Measurements from ENCODE around the gene GPC6.
A peak's percentile ranks its signal among the peaks of the same experiment; 100 is the strongest.

Gene GPC6

GRCh38 chr13:93771227-93771626 lies 544.6 kb downstream of the GPC6 start:
- H3K27ac ChIP-seq (replicated peaks; ENCODE audit: low read length) = peak overlapping the region; percentile 53

GRCh38 chr13:93771782-93772181 lies 545.2 kb downstream of the GPC6 start:
- no peak overlapping the region for H4K8ac ChIP-seq (ENCODE audit: low read depth, low read length)
- H3K36me3 ChIP-seq (replicated peaks in 1 of 2; ENCODE audit: control insufficient read depth in 2 of 2, insufficient read depth in 2 of 2, low read length in 2 of 2) = no peaks in the 10 kb centered on the region
- no peak overlapping the region for H3K4ac ChIP-seq (ENCODE audit: low read length)
- H2AK5ac ChIP-seq (ENCODE audit: low read depth, low read length) = no peak overlapping the region
- no peak overlapping the region for H2BK15ac ChIP-seq (ENCODE audit: low read length)
- no peak overlapping the region for H3K4me2 ChIP-seq (ENCODE audit: insufficient read depth, low read length, poor library complexity, severe bottlenecking)
- H3K23ac ChIP-seq (ENCODE audit: low read depth, low read length, poor library complexity) = no peak overlapping the region
- no CpG with 5 or more reads among the region's 1 CpG for WGBS, 2 donors (ENCODE audit: extremely low coverage in 2 of 2, insufficient read length in 2 of 2, insufficient replicate concordance in 1 of 2)
- H3K9me3 ChIP-seq (replicated peaks in 1 of 2; ENCODE audit: control insufficient read depth in 2 of 2, insufficient read depth in 1 of 2, low read depth in 1 of 2, low read length in 2 of 2) = no peaks in the 10 kb centered on the region
- H2BK5ac ChIP-seq (ENCODE audit: low read length) = no peak overlapping the region
- no peak overlapping the region for H3K9ac ChIP-seq (ENCODE audit: low read depth, low read length, poor library complexity)
- no peak overlapping the region for H2BK12ac ChIP-seq (ENCODE audit: low read length)
- H3K27me3 ChIP-seq (ENCODE audit: control insufficient read depth in 3 of 3, insufficient read depth in 3 of 3, low read depth in 1 of 3, low read length in 3 of 3) = no peaks in the 10 kb centered on the region
- H3K79me1 ChIP-seq (ENCODE audit: low read depth, low read length) = no peaks in the 10 kb centered on the region
- H4K91ac ChIP-seq (ENCODE audit: low read depth, low read length, poor library complexity) = no peak overlapping the region
- no peak for DNase-seq (ENCODE audit: low spot score)
- no peak overlapping the region for H3K4me3 ChIP-seq (ENCODE audit: low read length in 2 of 2)
- no peak overlapping the region for H2AFZ ChIP-seq (ENCODE audit: low read length)
- no peak overlapping the region for H3K27ac ChIP-seq (replicated peaks; ENCODE audit: low read length)
- no peak overlapping the region for H2BK120ac ChIP-seq (ENCODE audit: low read depth, low read length)
- H3K14ac ChIP-seq (ENCODE audit: low read length) = no peak overlapping the region
- no peak overlapping the region for H3K18ac ChIP-seq (ENCODE audit: low read length)
- H3K4me1 ChIP-seq (ENCODE audit: control insufficient read depth in 2 of 2, insufficient read depth in 1 of 2, low read depth in 1 of 2, low read length in 2 of 2) = peaks cover 2 to 13% of the 10 kb centered on the region in 2 donors

More at GRCh38 chr13:93771227-93771626, 544.6 kb downstream of the GPC6 start:
- Histone ChIP-seq H3K14ac (ENCODE audit: low read length) (no peak overlapping the region), H3K9ac (ENCODE audit: low read depth, low read length, poor library complexity) (no peak overlapping the region), H3K4me3 (ENCODE audit: low read length in 2 of 2) (no peak overlapping the region), H3K4me2 (ENCODE audit: insufficient read depth, low read length, poor library complexity, severe bottlenecking) (peak overlapping the region; percentile 41), H3K27me3 (ENCODE audit: control insufficient read depth in 3 of 3, insufficient read depth in 3 of 3, low read depth in 1 of 3, low read length in 3 of 3) (no peaks in the 10 kb centered on the region), H2AFZ (ENCODE audit: low read length) (no peak overlapping the region), H3K9me3 (replicated peaks in 1 of 2; ENCODE audit: control insufficient read depth in 2 of 2, insufficient read depth in 1 of 2, low read depth in 1 of 2, low read length in 2 of 2) (no peaks in the 10 kb centered on the region), H4K8ac (ENCODE audit: low read depth, low read length) (no peak overlapping the region), H2BK120ac (ENCODE audit: low read depth, low read length) (no peak overlapping the region), H3K4ac (ENCODE audit: low read length) (no peak overlapping the region), H3K23ac (ENCODE audit: low read depth, low read length, poor library complexity) (no peak overlapping the region), H3K79me1 (ENCODE audit: low read depth, low read length) (no peaks in the 10 kb centered on the region), H2BK12ac (ENCODE audit: low read length) (no peak overlapping the region), H2AK5ac (ENCODE audit: low read depth, low read length) (no peak overlapping the region), H3K36me3 (replicated peaks in 1 of 2; ENCODE audit: control insufficient read depth in 2 of 2, insufficient read depth in 2 of 2, low read length in 2 of 2) (no peaks in the 10 kb centered on the region), H2BK5ac (ENCODE audit: low read length) (no peak overlapping the region), H3K18ac (ENCODE audit: low read length) (no peak overlapping the region), H2BK15ac (ENCODE audit: low read length) (no peak overlapping the region), H3K4me1 (ENCODE audit: control insufficient read depth in 2 of 2, insufficient read depth in 1 of 2, low read depth in 1 of 2, low read length in 2 of 2) (peaks cover 2 to 11% of the 10 kb centered on the region in 2 donors), H4K91ac (ENCODE audit: low read depth, low read length, poor library complexity) (no peak overlapping the region)
- peak; percentile 67 for DNase-seq (ENCODE audit: low spot score)
- no CpG with 5 or more reads among the region's 8 CpGs for WGBS, 2 donors (ENCODE audit: extremely low coverage in 2 of 2, insufficient read length in 2 of 2, insufficient replicate concordance in 1 of 2)

- Histone ChIP-seq H3K36me3 (replicated peaks in 1 of 2; ENCODE audit: control insufficient read depth in 2 of 2, insufficient read depth in 2 of 2, low read length in 2 of 2) (no peaks in the 10 kb centered on the region), H2BK12ac (ENCODE audit: low read length) (no peak overlapping the region), H3K18ac (ENCODE audit: low read length) (no peak overlapping the region), H2AFZ (ENCODE audit: low read length) (no peak overlapping the region), H3K4me2 (ENCODE audit: insufficient read depth, low read length, poor library complexity, severe bottlenecking) (no peak overlapping the region), H3K79me1 (ENCODE audit: low read depth, low read length) (no peaks in the 10 kb centered on the region), H4K8ac (ENCODE audit: low read depth, low read length) (no peak overlapping the region), H3K4me3 (ENCODE audit: low read length in 2 of 2) (no peak overlapping the region), H3K14ac (ENCODE audit: low read length) (no peak overlapping the region), H3K23ac (ENCODE audit: low read depth, low read length, poor library complexity) (no peak overlapping the region), H3K9ac (ENCODE audit: low read depth, low read length, poor library complexity) (no peak overlapping the region), H4K91ac (ENCODE audit: low read depth, low read length, poor library complexity) (no peak overlapping the region), H2AK5ac (ENCODE audit: low read depth, low read length) (no peak overlapping the region), H3K9me3 (replicated peaks in 1 of 2; ENCODE audit: control insufficient read depth in 2 of 2, insufficient read depth in 1 of 2, low read depth in 1 of 2, low read length in 2 of 2) (no peaks in the 10 kb centered on the region), H2BK120ac (ENCODE audit: low read depth, low read length) (no peak overlapping the region), H3K27me3 (ENCODE audit: control insufficient read depth in 3 of 3, insufficient read depth in 3 of 3, low read depth in 1 of 3, low read length in 3 of 3) (no peaks in the 10 kb centered on the region), H2BK5ac (ENCODE audit: low read length) (no peak overlapping the region), H3K4ac (ENCODE audit: low read length) (no peak overlapping the region), H2BK15ac (ENCODE audit: low read length) (no peak overlapping the region), H3K27ac (replicated peaks; ENCODE audit: low read length) (no peak overlapping the region), H3K4me1 (ENCODE audit: control insufficient read depth in 2 of 2, insufficient read depth in 1 of 2, low read depth in 1 of 2, low read length in 2 of 2) (peaks cover 2 to 16% of the 10 kb centered on the region in 2 donors)
- WGBS, 2 donors (ENCODE audit: extremely low coverage in 2 of 2, insufficient read length in 2 of 2, insufficient replicate concordance in 1 of 2) = no CpG with 5 or more reads among the region's 2 CpGs
- no peak for DNase-seq (ENCODE audit: low spot score)
Measured at GRCh38 chr13:93774506-93774905, 547.9 kb downstream of the GPC6 start.

- Histone ChIP-seq H3K4ac (ENCODE audit: low read length) (no peak overlapping the region), H3K4me1 (ENCODE audit: control insufficient read depth in 2 of 2, insufficient read depth in 1 of 2, low read depth in 1 of 2, low read length in 2 of 2) (peaks cover 2 to 15% of the 10 kb centered on the region in 2 donors), H3K18ac (ENCODE audit: low read length) (no peak overlapping the region), H2BK120ac (ENCODE audit: low read depth, low read length) (no peak overlapping the region), H2AK5ac (ENCODE audit: low read depth, low read length) (no peak overlapping the region), H2BK5ac (ENCODE audit: low read length) (no peak overlapping the region), H3K27ac (replicated peaks; ENCODE audit: low read length) (no peak overlapping the region), H3K4me3 (ENCODE audit: low read length in 2 of 2) (no peak overlapping the region), H3K4me2 (ENCODE audit: insufficient read depth, low read length, poor library complexity, severe bottlenecking) (no peak overlapping the region), H4K8ac (ENCODE audit: low read depth, low read length) (no peak overlapping the region), H3K79me1 (ENCODE audit: low read depth, low read length) (no peaks in the 10 kb centered on the region), H3K9ac (ENCODE audit: low read depth, low read length, poor library complexity) (no peak overlapping the region), H3K9me3 (replicated peaks in 1 of 2; ENCODE audit: control insufficient read depth in 2 of 2, insufficient read depth in 1 of 2, low read depth in 1 of 2, low read length in 2 of 2) (no peaks in the 10 kb centered on the region), H2AFZ (ENCODE audit: low read length) (no peak overlapping the region), H3K27me3 (ENCODE audit: control insufficient read depth in 3 of 3, insufficient read depth in 3 of 3, low read depth in 1 of 3, low read length in 3 of 3) (no peaks in the 10 kb centered on the region), H3K23ac (ENCODE audit: low read depth, low read length, poor library complexity) (no peak overlapping the region), H2BK12ac (ENCODE audit: low read length) (no peak overlapping the region), H3K36me3 (replicated peaks in 1 of 2; ENCODE audit: control insufficient read depth in 2 of 2, insufficient read depth in 2 of 2, low read length in 2 of 2) (no peaks in the 10 kb centered on the region), H3K14ac (ENCODE audit: low read length) (no peak overlapping the region), H4K91ac (ENCODE audit: low read depth, low read length, poor library complexity) (no peak overlapping the region), H2BK15ac (ENCODE audit: low read length) (no peak overlapping the region)
- WGBS, 2 donors (ENCODE audit: extremely low coverage in 2 of 2, insufficient read length in 2 of 2, insufficient replicate concordance in 1 of 2) = no CpG with 5 or more reads among the region's 4 CpGs
- no peak for DNase-seq (ENCODE audit: low spot score)
Measured at GRCh38 chr13:93775027-93775426, 548.4 kb downstream of the GPC6 start.

Data from neuronal stem cell (in vitro differentiated cells).